Measurements from ENCODE around the gene MBP.

Gene MBP

DNA sequence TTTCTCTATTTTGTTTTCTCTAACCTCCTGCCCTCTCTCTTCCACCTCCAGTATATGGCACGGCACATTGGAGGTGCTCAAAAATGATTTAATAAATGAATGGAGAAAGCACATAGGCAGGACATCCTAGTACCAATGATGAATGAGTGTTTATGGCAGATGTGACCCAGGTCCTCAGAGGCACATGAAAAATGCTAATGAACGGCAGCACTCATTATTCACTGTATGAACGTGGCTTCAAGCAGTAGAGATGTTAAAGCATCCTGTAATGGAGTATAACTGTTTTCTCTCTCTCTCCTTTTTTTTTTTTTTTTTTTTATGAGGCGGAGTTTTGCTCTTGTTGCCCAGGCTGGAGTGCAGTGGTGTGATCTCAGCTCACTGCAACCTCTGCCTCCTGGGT is 72.4 kb downstream of the MBP start:
- no peak for DNase-seq

GRCh38 chr18:77059294-77059916 is 73.2 kb downstream of the MBP start:
- peak; percentile 44 to 45 for DNase-seq

GRCh38 chr18:77058290-77058835 is 74.2 kb downstream of the MBP start:
- no peak for DNase-seq

DNA sequence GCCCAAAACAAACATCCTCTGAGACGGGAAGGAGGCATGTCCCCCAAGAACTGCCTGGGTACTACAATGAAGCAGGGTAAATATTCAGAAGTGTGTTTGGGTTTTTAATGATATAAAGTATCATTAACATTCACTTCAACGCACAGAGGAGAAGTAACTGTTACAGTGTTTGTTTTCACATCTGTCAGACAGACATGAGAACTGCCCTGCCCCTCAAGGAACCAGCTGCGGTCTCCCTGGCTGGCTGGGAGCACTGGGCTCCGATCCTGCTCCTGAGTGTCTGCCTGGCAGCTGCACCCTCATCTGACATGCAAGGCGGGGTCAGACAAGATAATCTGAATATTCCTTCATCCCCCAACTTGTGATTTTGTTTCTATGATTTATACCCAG is 75.6 kb downstream of the MBP start:
- no peak for DNase-seq

DNA sequence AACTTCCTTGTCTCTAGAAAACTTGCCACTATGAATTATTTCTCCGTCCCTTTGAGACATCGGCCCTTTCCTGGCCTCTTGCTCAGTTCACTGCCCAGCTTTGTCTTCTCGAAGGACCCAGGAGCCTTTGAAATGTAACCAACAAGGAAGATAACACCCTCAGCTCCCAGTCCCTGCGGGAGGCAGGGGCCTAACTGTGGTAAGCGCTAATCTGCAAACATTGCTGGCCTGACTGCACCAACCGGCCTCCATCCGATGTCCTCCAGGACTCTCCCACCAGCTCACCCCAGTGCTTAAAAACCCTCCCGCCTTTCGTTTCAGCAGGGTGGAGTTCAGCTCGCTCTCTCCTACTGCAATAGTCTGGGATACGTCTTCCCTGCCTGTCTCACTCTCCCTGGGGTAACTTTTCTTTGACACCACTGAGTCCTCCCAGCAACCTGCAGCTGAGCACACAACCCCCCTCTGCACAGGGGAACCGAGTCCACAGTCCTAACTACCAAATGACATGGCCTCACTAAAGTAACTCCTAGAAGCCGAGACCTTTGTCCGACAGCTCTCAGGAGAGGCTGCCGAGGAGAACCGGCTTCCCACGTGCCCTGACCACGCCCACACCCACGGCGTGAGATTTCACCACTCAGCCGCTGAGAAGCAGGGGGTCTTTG is 76.1 kb downstream of the MBP start:
- no peak for DNase-seq

DNA sequence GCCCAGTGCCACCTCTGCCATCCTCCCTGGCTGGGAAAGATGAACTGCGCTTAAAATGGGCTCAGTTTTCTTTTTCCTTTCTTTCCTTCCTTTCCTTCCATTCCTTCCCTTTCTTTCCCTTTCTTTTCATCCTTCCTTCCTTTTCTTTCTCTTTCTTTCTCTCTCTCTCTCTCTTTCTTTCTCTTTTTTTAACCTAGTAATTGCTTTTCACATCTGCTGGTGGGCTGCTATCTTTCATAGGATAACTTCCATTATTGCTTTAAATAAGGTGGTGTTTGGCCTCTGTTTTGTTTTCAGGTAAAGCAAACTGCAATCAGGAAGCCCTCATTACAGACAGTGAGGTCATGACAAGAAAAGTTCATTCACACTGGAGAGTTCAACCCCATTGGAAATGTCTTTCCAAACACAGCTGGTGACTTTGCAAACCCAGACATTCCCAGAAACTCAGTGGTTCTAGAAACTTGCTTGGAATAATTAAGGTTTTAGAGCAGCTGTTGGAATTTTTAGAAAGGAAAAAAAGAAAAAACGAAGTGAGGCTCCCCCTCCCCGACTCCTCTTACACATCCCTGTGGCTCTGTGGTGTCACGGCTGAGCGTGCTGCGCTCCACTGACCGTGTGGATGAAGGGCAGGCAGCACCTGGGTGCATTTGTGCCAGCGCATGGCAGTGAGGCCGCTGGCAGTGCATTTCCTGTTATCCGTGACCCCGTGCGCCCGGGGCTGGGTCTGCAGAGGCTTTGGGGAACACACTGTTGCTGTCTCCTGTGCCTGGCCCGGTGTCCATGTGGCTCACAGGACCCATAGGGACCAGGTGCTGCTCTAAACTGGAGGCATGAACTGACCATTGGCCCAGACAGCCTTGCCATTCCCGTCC is 76.9 kb downstream of the MBP start:
- DNase-seq: peak in 1 of 2 donors; percentile 34

DNA sequence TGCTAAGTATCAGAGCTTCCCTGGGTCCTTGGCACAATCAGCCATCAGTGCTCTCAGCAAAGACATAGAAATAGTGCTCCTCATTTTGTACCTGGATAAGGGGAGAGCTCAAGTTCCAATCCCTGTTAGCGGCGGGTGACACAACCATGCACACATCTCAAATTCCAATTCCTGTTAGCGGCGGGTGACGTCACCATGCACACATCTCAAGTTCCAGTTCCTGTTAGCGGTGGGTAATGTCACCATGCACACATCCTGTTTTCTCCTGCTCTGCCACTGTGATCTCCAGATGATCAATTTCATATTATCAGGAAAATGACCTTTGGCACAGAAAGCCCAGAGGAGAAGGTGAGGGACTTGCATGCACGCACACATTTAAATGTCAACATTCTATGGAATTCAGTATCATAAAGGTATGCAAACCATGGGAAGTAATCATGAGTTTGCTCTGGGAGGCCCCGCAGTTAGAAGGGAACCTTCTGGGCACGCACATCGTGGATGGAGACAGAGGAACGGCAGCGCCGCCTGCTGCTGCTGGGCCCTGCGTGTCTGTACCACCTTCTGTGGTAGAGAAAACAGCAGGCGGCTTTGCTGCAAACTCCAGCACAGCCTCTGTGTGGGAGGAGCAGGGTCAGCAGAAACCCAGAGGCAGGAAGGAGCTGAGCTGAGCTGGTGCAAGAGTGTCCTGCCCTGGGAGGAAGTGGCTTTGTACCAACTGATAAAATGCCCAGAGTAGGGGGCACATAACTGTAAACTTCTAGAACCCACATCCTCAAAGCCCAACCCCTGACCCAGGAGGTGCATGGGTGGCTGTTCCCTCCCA is 77.8 kb downstream of the MBP start:
- DNase-seq: peak; percentile 77 to 80

DNA sequence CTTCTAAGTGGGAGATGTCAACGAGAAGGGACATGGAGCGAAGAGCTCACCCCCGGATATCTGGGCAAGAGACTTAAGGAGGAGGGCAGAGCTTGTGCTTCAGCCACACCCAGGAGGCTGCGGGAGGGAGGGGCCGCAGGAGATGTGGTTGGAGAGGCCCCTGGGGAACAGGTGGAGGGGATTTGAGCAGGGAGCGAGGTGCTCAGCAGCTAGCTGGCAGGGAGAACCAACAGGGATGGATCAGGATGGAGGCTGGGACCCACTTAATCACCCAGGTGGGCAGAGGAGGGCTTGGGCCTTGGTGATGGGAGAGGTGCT is 78.3 kb downstream of the MBP start:
- peak; percentile 45 to 49 for DNase-seq

DNA sequence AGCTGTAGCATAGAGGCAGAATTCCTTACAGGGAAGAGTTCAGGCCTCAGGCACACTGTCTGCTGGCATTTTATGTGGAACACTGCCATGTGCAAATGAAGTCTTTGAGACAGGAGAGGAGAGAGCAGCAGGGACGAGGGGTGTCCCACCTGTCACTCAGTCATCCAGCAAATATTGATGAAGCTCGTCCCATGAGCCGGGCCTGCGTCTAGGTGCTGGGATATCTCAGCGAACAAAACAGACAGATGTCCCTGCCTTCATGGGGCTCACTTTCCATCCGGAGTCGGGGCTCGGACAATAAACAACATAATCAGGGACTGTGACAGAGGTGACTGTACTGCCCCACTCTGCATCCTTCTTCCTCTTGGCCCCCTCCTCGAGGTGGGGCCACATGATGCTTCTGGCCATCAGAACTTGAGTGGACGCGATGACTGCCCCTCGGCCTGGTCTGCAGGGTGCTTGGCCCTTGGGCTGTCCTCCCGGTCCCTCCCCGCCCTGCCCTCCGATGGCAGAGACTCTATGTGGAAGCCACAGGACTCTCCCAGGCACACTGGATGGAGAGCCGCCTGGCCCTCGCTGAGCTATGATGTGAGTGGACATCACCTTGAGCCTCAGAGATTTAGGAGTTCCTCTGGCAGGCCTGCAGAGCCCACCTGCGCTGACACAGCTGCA is 78.8 kb downstream of the MBP start:
- no peak for DNase-seq

GRCh38 chr18:77052983-77053309 is 79.6 kb downstream of the MBP start:
- no peak for DNase-seq

DNA sequence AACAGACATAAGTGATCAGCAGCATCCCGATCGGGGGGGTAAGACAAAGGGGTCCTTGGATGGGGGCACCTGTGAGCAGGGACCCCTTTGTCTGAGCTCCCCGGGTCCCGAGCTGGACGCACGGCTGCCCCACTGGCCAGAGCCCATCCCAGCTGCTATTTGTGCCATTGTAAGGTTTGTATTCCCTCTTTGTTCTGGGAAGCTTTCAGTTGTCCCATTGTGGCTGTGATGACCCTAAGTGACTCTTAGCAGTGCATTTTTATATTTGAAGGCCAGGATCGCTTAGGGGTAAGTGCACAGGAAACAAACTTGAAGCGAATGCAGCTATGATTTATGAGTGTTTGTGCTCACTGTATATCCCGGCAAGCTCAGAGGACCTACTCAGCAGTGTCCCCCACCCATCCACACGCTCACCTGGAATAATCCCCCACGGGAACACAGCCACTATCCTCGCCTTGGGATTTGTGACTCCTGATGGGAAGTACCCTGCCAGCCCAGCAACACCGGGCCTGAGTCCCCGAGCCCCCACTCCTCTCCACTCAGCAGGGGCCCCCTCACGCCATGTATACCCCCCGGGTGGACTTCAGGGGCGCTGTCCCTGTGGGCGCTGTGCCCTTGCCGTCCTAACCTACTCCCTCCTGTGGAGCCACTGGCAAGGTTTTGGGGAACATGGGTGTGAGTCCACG is 80.1 kb downstream of the MBP start:
- DNase-seq: no peak

DNA sequence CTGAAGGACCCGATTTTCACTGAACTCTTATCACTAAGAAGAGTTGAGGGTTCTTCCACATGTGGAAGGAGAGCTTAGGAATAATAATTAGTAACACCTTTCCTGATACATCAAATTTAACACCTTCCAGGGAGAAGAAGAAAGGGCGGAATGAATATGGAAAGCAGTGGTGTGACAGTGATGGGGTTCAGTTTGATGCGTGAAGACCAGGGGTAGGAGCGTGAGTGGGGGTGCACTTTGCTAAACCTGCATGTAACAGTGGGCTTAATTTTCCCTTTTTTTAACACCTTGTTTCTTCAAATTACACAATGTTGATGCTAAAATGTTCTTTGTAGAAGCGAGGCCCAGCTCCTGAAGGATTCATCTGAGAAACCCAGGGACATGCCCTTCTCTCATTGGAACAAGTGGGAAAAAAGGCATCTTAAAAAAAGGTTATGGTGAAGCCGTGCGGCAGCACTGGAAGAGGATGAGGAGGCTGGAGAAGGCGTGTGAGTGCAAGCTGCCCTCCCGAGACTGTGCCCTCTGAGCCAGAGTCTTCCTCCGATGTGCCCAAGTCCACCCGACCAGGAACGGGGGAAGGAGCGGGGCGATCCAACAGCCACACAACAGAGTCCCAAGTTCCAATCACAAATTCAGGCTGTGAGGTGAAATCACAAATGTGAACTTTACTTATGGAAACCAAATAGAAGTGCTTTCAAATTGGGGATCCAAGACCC is 80.8 kb downstream of the MBP start:
- DNase-seq: no peak

DNA sequence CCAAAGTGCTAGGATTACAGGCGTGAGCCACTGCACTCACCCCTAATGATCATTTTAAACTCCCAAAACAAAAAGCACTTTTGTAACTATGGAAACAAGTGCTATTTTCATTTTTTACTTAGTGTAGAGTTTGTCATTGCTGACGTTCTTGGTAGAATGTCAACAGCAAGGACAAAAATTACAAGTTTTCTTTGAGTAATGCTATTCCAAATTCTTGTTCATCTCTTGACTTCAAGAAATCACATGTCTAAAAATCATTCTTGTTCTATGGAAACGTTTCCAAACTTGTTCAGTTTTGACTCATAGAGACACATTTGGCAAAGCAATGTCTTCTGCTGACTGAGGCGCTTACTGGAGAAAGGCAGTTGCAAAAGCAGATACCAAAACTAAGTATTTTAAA is 82.6 kb downstream of the MBP start:
- DNase-seq: no peak

- no peak for DNase-seq
These were observed 84.7 kb downstream of the MBP start for GRCh38 chr18:77047803-77048419.

GRCh38 chr18:77046994-77047393 is 85.6 kb downstream of the MBP start:
- no peak for DNase-seq

- DNase-seq: no peak
These were observed 86.2 kb downstream of the MBP start for GRCh38 chr18:77046409-77046808.

GRCh38 chr18:77045677-77046076 is 86.9 kb downstream of the MBP start:
- DNase-seq: no peak

DNA sequence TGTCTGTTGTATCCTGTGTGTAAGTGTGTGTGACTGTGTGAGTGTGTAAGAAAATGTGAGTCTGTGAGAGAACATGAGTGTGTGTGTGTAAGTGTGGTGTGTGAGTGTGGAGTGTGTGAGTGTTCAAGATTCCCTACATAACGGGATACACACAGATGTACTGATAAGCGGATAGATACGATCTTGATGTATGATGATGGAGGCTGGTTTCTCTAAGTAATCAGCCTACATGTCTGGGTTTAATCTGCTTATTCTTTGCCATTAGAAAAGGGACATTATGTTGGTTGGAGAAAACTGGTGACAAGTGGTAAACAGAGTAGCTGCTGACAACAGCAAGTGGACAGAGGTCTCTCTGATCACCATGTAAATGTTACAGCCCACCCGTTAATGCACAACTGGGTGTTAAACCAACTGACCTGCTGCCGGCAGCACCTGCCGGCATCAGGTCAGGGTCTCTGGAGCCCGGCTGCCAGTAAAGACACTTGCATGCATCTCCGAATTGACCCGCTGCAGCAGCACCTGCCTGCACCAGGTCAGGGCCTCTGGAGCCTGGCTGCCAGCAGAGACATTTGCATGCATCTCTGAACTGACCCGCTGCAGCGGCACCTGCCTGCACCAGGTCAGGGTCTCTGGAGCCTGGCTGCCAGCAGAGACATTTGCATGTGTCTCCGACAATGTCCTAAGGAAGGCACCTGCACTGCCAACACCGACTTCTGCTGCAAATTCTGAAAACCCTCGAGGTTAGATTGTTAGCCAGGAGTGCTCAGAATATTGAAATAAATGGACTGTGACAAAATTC is 87.5 kb downstream of the MBP start:
- DNase-seq: no peak

GRCh38 chr18:77043541-77044280 is 88.9 kb downstream of the MBP start:
- no peak for DNase-seq

Measured in stimulated activated CD4-positive, alpha-beta T cell treated with anti-CD3 and anti-CD28 coated beads, Interleukin-2, amount 100 ng/mL, for 24 hours (primary cell).